Upper lobe of left lung (tissue), 6 donors: ENCODE results near the gene DRAM2. TPM values are rescaled to one million over a fixed set of nuclear protein-coding genes. Genes with fewer than 3 reads are reported as not detected.

Experiments
- ATAC-seq, 2 donors: fragments of 200-7000 bp; cut with Tn5 transposase; one replicate each; pipeline ENCODE4 v1.9.1; 2022; ENCODE audit warnings: mild to moderate bottlenecking in 2 of 2, moderate library complexity in 2 of 2; ENCODE audit not compliant: low FRiP score in 2 of 2
- DNase-seq, 2 donors: peaks; one replicate each; pipeline ENCODE4 v3.0.0-alpha.2; 2019 to 2020
- H3K27ac ChIP-seq, 4 donors: fragments of 200-600 bp; sonication (generic); one replicate each; pipeline ENCODE4 v1.5.1; 2016 to 2019
- H3K27me3 ChIP-seq, 4 donors: fragments of 200-600 bp; sonication (generic); one replicate each; pipeline ENCODE4 v1.5.1; 2017 to 2019
- H3K36me3 ChIP-seq, 4 donors: fragments of 200-600 bp; sonication (generic); one replicate each; pipeline ENCODE4 v1.5.1; 2016 to 2019
- H3K4me1 ChIP-seq, 4 donors: fragments of 200-600 bp; sonication (generic); one replicate each; pipeline ENCODE4 v1.5.1; 2018 to 2019
- H3K4me3 ChIP-seq, 4 donors: fragments of 200-600 bp; sonication (generic); one replicate each; pipeline ENCODE4 v1.5.1; 2017 to 2019; ENCODE audit warnings: mild to moderate bottlenecking in 2 of 4, moderate library complexity in 1 of 4
- H3K9me3 ChIP-seq, 4 donors: fragments of 200-600 bp; sonication (generic); one replicate each; pipeline ENCODE4 v1.5.1; 2018 to 2019
- EP300 ChIP-seq, 4 donors: sonication (generic); formaldehyde crosslinking; IDR thresholded peaks; one replicate each; pipeline ENCODE4 v1.5.1; 2017; ENCODE audit warnings: antibody characterized with exemption in 4 of 4, control low read depth in 2 of 4
- POLR2A ChIP-seq, 4 donors: fragments of 450-650 bp; IDR thresholded peaks; one replicate each; pipeline ENCODE4 v1.5.1; 2016 to 2017; ENCODE audit warnings: antibody characterized with exemption in 4 of 4, mild to moderate bottlenecking in 2 of 4
- POLR2AphosphoS5 ChIP-seq, 2 donors: sonication (generic); formaldehyde crosslinking; IDR thresholded peaks; one replicate each; pipeline ENCODE4 v1.5.1; 2017; ENCODE audit warnings: antibody characterized with exemption in 2 of 2
- WGBS, 2 donors: methylation state at CpG; one replicate each; pipeline ENCODE4 v1.1.5; 2017 to 2018; 5-methylcytosine and 5-hydroxymethylcytosine counted together
- total RNA-seq, 6 donors: library from RNA; depleted of rRNA in 4 of 6; stranded (reverse); fragments of >200 nt in 4 of 6; gene quantifications; one replicate each; pipeline versions ENCODE4 v1.1.0 to v1.2.1, GENCODE V29; 2016 to 2021
- TF ChIP-seq, protein P1 (sequence below), 6 experiments: fragments of 450-650 bp in 4 of 6; fragments of 200-600 bp in 2 of 6; sonication (generic) in 2 of 6; IDR thresholded peaks; one replicate each; pipeline ENCODE4 v1.5.1; 2016 to 2019; ENCODE audit warnings: antibody characterized with exemption in 6 of 6
- donor health status: DM: no; HTN: no; CAD: no; lungs with moderate emphysema.
- donor health status: DM: no; HTN: yes; CAD: no; lungs with severe emphysema.

Gene DRAM2
- total RNA-seq, 6 donors from 2014 or later: 16.1 to 56.9 (median 40.3) TPM

DNA sequence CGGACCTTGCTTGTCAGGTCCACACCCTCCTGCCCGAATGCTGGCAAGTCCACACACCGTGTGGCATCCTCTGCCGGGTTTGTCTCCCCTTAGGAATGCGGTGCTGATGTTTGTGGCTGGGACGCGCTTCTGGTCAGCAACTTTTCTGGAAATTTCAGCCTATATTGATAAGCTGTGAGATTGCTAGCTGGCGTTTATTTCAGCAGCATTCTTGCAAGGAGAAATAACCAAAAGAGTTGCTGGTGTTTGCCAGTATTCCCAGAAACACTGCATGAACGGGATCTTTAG, 731 bp upstream of the DRAM2 start:
- H3K9me3 ChIP-seq: no peaks in the 10 kb centered on the region
- H3K4me1 ChIP-seq: peaks cover 17 to 46% (median 30%) of the 10 kb centered on the region in 4 donors
- H3K27ac ChIP-seq: peak overlapping the region; percentile 94 to 97 (median 95)
- no peaks in the 10 kb centered on the region for H3K27me3 ChIP-seq
- H3K4me3 ChIP-seq: peak overlapping the region; percentile 76 to 95 (median 90)
- 0 to 1% methylated on average over 6 to 8 of the region's 9 CpGs for WGBS, 2 donors
- peaks cover 0 to 11% (median 4%) of the 10 kb centered on the region in 4 donors for H3K36me3 ChIP-seq
- peak in 1 of 2 donors; percentile 87 for ATAC-seq
- DNase-seq: peak in 1 of 2 donors; percentile 73
- no peak for TF ChIP-seq EP300 (IDR thresholded peaks at IDR 0.05)
- TF ChIP-seq, protein P1, sequence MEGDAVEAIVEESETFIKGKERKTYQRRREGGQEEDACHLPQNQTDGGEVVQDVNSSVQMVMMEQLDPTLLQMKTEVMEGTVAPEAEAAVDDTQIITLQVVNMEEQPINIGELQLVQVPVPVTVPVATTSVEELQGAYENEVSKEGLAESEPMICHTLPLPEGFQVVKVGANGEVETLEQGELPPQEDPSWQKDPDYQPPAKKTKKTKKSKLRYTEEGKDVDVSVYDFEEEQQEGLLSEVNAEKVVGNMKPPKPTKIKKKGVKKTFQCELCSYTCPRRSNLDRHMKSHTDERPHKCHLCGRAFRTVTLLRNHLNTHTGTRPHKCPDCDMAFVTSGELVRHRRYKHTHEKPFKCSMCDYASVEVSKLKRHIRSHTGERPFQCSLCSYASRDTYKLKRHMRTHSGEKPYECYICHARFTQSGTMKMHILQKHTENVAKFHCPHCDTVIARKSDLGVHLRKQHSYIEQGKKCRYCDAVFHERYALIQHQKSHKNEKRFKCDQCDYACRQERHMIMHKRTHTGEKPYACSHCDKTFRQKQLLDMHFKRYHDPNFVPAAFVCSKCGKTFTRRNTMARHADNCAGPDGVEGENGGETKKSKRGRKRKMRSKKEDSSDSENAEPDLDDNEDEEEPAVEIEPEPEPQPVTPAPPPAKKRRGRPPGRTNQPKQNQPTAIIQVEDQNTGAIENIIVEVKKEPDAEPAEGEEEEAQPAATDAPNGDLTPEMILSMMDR (IDR thresholded peaks at IDR 0.05): no peak
- no peak for TF ChIP-seq POLR2AphosphoS5 (IDR thresholded peaks at IDR 0.05)
- no peak for TF ChIP-seq POLR2A (IDR thresholded peaks at IDR 0.05)

GRCh38 chr1:111139324-111139955, 453 bp downstream of the DRAM2 start:
- TF ChIP-seq POLR2AphosphoS5 (IDR thresholded peaks at IDR 0.05) (peak in 1 of 2 donors; percentile 20), EP300 (IDR thresholded peaks at IDR 0.05) (no peak)
- Histone ChIP-seq H3K27ac (peak overlapping the region; percentile 94 to 97 (median 95)), H3K27me3 (no peaks in the 10 kb centered on the region), H3K9me3 (no peaks in the 10 kb centered on the region), H3K36me3 (peaks cover 0 to 19% (median 4%) of the 10 kb centered on the region in 4 donors), H3K4me1 (peaks cover 17 to 46% (median 30%) of the 10 kb centered on the region in 4 donors), H3K4me3 (peak overlapping the region; percentile 76 to 95 (median 90))
- DNase-seq (peak in 1 of 2 donors; percentile 51), ATAC-seq (peak; percentile 67 to 74)
- WGBS, 2 donors: 1% methylated on average over 18 to 32 of the region's 33 CpGs

- TF ChIP-seq POLR2A (IDR thresholded peaks at IDR 0.05) (no peak), POLR2AphosphoS5 (IDR thresholded peaks at IDR 0.05) (no peak), EP300 (IDR thresholded peaks at IDR 0.05) (no peak)
- TF ChIP-seq, protein P1 (IDR thresholded peaks at IDR 0.05): no peak
- Histone ChIP-seq H3K27me3 (no peaks in the 10 kb centered on the region), H3K36me3 (peaks cover 0 to 43% (median 7%) of the 10 kb centered on the region in 4 donors), H3K27ac (peak overlapping the region in 2 of 4 donors; percentile 1 to 62), H3K9me3 (no peaks in the 10 kb centered on the region), H3K4me1 (peaks cover 6 to 15% (median 6%) of the 10 kb centered on the region in 4 donors), H3K4me3 (no peak overlapping the region)
- DNase-seq (no peak), ATAC-seq (peak in 1 of 2 donors; percentile 53)
- WGBS, 2 donors: 74 to 78% methylated on average over 1 of the region's 1 CpG
These were observed 6.0 kb downstream of the DRAM2 start for GRCh38 chr1:111133866-111134265.

DNA sequence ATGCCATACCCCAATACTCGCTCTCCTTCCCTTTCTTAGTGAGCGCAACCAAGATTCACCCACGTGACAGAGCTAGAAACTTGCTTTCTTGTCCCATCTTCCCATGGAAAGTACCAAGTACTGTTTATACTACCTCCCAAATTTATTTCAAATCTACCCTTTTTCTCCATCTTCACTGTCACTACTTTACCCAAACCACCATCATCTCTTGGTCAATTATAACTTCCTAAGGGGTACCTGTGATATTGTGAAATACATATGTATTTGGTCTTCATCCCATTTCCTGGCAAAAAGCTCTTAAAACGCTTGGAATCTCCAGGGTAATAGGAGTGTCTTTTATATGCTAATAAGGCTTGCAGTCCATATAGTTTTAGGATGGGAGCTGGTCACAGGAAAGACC, 8.2 kb downstream of the DRAM2 start:
- DNase-seq (no peak), ATAC-seq (no peak)
- Histone ChIP-seq H3K27ac (no peak overlapping the region), H3K9me3 (no peaks in the 10 kb centered on the region), H3K27me3 (no peaks in the 10 kb centered on the region), H3K36me3 (peaks cover 0 to 55% (median 6%) of the 10 kb centered on the region in 4 donors), H3K4me1 (peaks cover 0 to 6% (median 0%) of the 10 kb centered on the region in 4 donors), H3K4me3 (no peak overlapping the region)
- TF ChIP-seq POLR2A (IDR thresholded peaks at IDR 0.05) (no peak), POLR2AphosphoS5 (IDR thresholded peaks at IDR 0.05) (no peak), EP300 (IDR thresholded peaks at IDR 0.05) (no peak)
- TF ChIP-seq, protein P1 (IDR thresholded peaks at IDR 0.05): no peak
- WGBS, 2 donors: 84 to 87% methylated on average over 4 of the region's 4 CpGs

DNA sequence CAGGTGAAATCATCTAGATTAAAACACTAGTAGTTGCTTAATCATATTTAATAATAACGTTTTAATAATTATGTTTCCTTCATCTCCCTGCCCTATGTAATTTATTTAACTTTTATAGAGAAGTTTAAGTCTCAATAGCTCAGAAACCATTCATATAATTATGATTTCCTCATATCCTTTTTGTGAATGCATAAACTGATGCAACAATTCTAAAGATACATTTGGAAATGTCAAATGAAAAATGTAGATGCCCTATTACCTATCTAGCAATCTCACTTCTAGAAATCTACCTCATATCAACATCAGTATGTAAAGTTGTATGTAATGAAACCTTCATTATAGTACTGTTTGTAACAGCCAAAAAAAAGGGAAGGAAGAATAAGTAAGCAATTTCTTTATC, 10.5 kb downstream of the DRAM2 start:
- 73 to 74% methylated on average over 1 of the region's 1 CpG for WGBS, 2 donors
- H3K27ac ChIP-seq: no peak overlapping the region
- no peaks in the 10 kb centered on the region for H3K27me3 ChIP-seq
- ATAC-seq: no peak
- no peak for DNase-seq
- H3K4me3 ChIP-seq: no peak overlapping the region
- H3K4me1 ChIP-seq: peaks cover 0 to 6% (median 0%) of the 10 kb centered on the region in 4 donors
- H3K36me3 ChIP-seq: peaks cover 0 to 58% (median 14%) of the 10 kb centered on the region in 4 donors
- TF ChIP-seq EP300 (IDR thresholded peaks at IDR 0.05) (no peak), POLR2A (IDR thresholded peaks at IDR 0.05) (no peak), POLR2AphosphoS5 (IDR thresholded peaks at IDR 0.05) (no peak)
- TF ChIP-seq, protein P1 (IDR thresholded peaks at IDR 0.05): no peak
- no peaks in the 10 kb centered on the region for H3K9me3 ChIP-seq
